ENCODE measurements around the gene BBC3.

Gene BBC3

GRCh38 chr19:47274891-47275761 is 44.1 kb upstream of the BBC3 start:
- Histone ChIP-seq H3F3A (ENCODE audit: insufficient read depth) (0 out of 2 replicates have a peak, but pooled peaks cover 6% of the 10 kb centered on the region), H4K20me1 (ENCODE audit: low read depth, low read length) (no peaks in the 10 kb centered on the region), H3K4me3 (ENCODE audit: insufficient read depth, low read length, poor library complexity, severe bottlenecking) (peak overlapping the region; percentile 60), H3K79me2 (ENCODE audit: insufficient read depth, low read length) (no peaks in the 10 kb centered on the region), H3K9ac (ENCODE audit: low read length) (peak overlapping the region; percentile 58), H3K9me2 (replicated peaks; ENCODE audit: insufficient read depth, low read length) (no peaks in the 10 kb centered on the region), H3K9me3 (ENCODE audit: insufficient read depth, low read length) (no peaks in the 10 kb centered on the region), H3K4me2 (ENCODE audit: low read depth, low read length, poor library complexity, severe bottlenecking) (peak overlapping the region; percentile 61), H3K27ac (ENCODE audit: low read depth, low read length) (no peak overlapping the region), H3K36me3 (ENCODE audit: low read length) (no peaks in the 10 kb centered on the region), H2AFZ (ENCODE audit: low read depth, low read length, severe bottlenecking) (no peak overlapping the region), H3K27me3 (ENCODE audit: low read length) (no peaks in the 10 kb centered on the region)
- TF ChIP-seq, protein P1, sequence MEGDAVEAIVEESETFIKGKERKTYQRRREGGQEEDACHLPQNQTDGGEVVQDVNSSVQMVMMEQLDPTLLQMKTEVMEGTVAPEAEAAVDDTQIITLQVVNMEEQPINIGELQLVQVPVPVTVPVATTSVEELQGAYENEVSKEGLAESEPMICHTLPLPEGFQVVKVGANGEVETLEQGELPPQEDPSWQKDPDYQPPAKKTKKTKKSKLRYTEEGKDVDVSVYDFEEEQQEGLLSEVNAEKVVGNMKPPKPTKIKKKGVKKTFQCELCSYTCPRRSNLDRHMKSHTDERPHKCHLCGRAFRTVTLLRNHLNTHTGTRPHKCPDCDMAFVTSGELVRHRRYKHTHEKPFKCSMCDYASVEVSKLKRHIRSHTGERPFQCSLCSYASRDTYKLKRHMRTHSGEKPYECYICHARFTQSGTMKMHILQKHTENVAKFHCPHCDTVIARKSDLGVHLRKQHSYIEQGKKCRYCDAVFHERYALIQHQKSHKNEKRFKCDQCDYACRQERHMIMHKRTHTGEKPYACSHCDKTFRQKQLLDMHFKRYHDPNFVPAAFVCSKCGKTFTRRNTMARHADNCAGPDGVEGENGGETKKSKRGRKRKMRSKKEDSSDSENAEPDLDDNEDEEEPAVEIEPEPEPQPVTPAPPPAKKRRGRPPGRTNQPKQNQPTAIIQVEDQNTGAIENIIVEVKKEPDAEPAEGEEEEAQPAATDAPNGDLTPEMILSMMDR (IDR thresholded peaks at IDR 0.05; ENCODE audit: insufficient read depth, low read length, poor library complexity, severe bottlenecking): no peak
- TF ChIP-seq EZH2phosphoT487 (conservative IDR thresholded peaks at IDR 0.05; ENCODE audit: low read length): no peak

GRCh38 chr19:47274071-47274890 is 43.3 kb upstream of the BBC3 start, which contains the start of gene INAFM1:
TSS of gene INAFM1 (plus strand) at chr19:47274885. CDS start at chr19:47274920, 35 bp downstream.
- Histone ChIP-seq H3K4me3 (ENCODE audit: insufficient read depth, low read length, poor library complexity, severe bottlenecking) (peak within 1 kb of the TSS; percentile 74), H4K20me1 (ENCODE audit: low read depth, low read length) (no peaks in the 10 kb centered on the region), H3F3A (ENCODE audit: insufficient read depth) (0 out of 2 replicates have a peak, but pooled peaks cover 6% of the 10 kb centered on the region), H2AFZ (ENCODE audit: low read depth, low read length, severe bottlenecking) (peak within 1 kb of the TSS; percentile 29), H3K9ac (ENCODE audit: low read length) (peak within 1 kb of the TSS; percentile 87), H3K9me2 (replicated peaks; ENCODE audit: insufficient read depth, low read length) (no peaks in the 10 kb centered on the region), H3K36me3 (ENCODE audit: low read length) (no peaks in the 10 kb centered on the region), H3K27ac (ENCODE audit: low read depth, low read length) (peak within 1 kb of the TSS; percentile 89), H3K27me3 (ENCODE audit: low read length) (no peaks in the 10 kb centered on the region), H3K79me2 (ENCODE audit: insufficient read depth, low read length) (no peaks in the 10 kb centered on the region), H3K9me3 (ENCODE audit: insufficient read depth, low read length) (no peaks in the 10 kb centered on the region), H3K4me2 (ENCODE audit: low read depth, low read length, poor library complexity, severe bottlenecking) (peak within 1 kb of the TSS; percentile 86)
- TF ChIP-seq, protein P1 (IDR thresholded peaks at IDR 0.05; ENCODE audit: insufficient read depth, low read length, poor library complexity, severe bottlenecking): no peak
- TF ChIP-seq EZH2phosphoT487 (conservative IDR thresholded peaks at IDR 0.05; ENCODE audit: low read length): no peak

DNA sequence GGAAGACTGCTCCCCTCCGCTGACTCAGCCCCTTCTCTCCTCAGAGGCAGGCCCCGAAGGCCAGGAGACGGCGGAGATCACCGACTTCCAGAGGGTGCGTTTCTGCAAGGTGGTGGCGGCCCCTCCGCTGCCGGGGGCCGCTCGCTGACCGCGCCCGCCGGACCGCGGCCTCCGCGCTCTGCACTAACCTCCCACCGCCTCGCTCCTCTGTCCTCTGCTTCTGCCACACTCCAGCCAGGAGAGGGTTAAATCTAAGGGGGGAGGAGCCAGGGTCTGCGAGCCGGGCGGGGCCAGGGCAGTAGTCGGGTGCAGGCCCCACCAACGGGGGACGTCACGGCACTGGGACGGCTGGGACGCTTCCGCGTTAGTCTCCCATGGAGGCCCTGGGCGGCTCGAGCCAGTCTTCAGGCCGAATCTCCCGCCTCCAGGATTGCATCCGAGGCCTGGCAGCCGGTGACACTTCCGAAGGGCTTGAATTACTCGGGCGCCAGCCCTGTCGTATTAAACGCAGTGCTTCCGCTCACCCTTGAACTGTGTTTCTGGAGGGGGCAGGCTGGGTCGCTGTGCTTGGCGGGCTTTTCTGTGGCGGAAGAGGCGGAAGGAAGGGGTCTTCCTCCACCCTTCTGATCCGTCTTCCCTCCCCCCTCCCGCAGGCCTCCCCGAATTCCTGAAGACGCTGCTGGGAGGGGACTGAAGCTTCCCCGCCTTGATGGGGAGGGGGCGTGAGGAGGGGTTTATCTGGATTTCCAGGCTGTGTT is 42.5 kb upstream of the BBC3 start:
- TF ChIP-seq, protein P1 (IDR thresholded peaks at IDR 0.05; ENCODE audit: insufficient read depth, low read length, poor library complexity, severe bottlenecking): no peak
- no peak for TF ChIP-seq EZH2phosphoT487 (conservative IDR thresholded peaks at IDR 0.05; ENCODE audit: low read length)
- no peaks in the 10 kb centered on the region for H3K27me3 ChIP-seq (ENCODE audit: low read length)

More for the DNA sequence above, 42.5 kb upstream of the BBC3 start:
- H3K27ac ChIP-seq (ENCODE audit: low read depth, low read length): peak overlapping the region; percentile 89
- H4K20me1 ChIP-seq (ENCODE audit: low read depth, low read length): no peaks in the 10 kb centered on the region
- no peaks in the 10 kb centered on the region for H3K36me3 ChIP-seq (ENCODE audit: low read length)
- peak overlapping the region; percentile 29 for H2AFZ ChIP-seq (ENCODE audit: low read depth, low read length, severe bottlenecking)
- H3K9ac ChIP-seq (ENCODE audit: low read length): peak overlapping the region; percentile 87
- 0 out of 2 replicates have a peak, but pooled peaks cover 6% of the 10 kb centered on the region for H3F3A ChIP-seq (ENCODE audit: insufficient read depth)
- peak overlapping the region; percentile 74 for H3K4me3 ChIP-seq (ENCODE audit: insufficient read depth, low read length, poor library complexity, severe bottlenecking)
- peak overlapping the region; percentile 86 for H3K4me2 ChIP-seq (ENCODE audit: low read depth, low read length, poor library complexity, severe bottlenecking)
- H3K9me2 ChIP-seq (replicated peaks; ENCODE audit: insufficient read depth, low read length): no peaks in the 10 kb centered on the region
- H3K79me2 ChIP-seq (ENCODE audit: insufficient read depth, low read length): no peaks in the 10 kb centered on the region
- no peaks in the 10 kb centered on the region for H3K9me3 ChIP-seq (ENCODE audit: insufficient read depth, low read length)

Measured in SU-DHL-6 (cell line).